Caco-2 (cell line): Measurements from ENCODE around the gene SMIM10L1. TPM values are rescaled to one million over a fixed set of nuclear protein-coding genes. Genes with fewer than 3 reads are reported as not detected.

Source experiments
- Bru-seq: library from RNA; stranded (reverse); fragments of 400-500 nt; gene quantifications from one replicate; lab custom pipeline; 2021; lab: Mats Ljungman, UMichigan
- BruChase-seq, 2 experiments: library from RNA; stranded (reverse); fragments of 400-500 nt; gene quantifications; one replicate each; lab custom pipeline; 2021; lab: Mats Ljungman, UMichigan
- BruUV-seq: library from RNA; stranded (reverse); fragments of 400-500 nt; replicated peaks from 2 replicates; lab custom pipeline; 2021; lab: Mats Ljungman, UMichigan
- CTCF ChIA-PET: fragments of 300-600 bp; sonication (Branson Sonifier 250); formaldehyde crosslinking; loops from one replicate; lab custom pipeline; 2022; ENCODE audit warnings: antibody characterized with exemption; lab: Charles Lee
- POLR2A ChIA-PET: fragments of 300-600 bp; sonication (Branson Sonifier 250); formaldehyde crosslinking; loops from one replicate; lab custom pipeline; 2022; ENCODE audit warnings: antibody characterized with exemption; lab: Charles Lee
- DNase-seq, 2 experiments: peaks; one replicate each; pipeline versions ENCODE4 v3.0.0 to v3.0.0-alpha.2; 2020 to 2022
- H3K27me3 ChIP-seq: replicated peaks from 2 replicates; pipeline ENCODE4 v1.6.0; 2011; ENCODE audit warnings: low read length; ENCODE audit not compliant: control insufficient read depth, insufficient read depth
- H3K36me3 ChIP-seq: 2 replicates; pipeline ENCODE4 v1.5.1; 2011; ENCODE audit warnings: low read length; ENCODE audit not compliant: control insufficient read depth, insufficient read depth
- H3K4me1 ChIP-seq: fragments of 250-450 bp; sonication (Bioruptor Pico); 2 replicates; pipeline ENCODE4 v1.5.1; 2020; ENCODE audit warnings: mild to moderate bottlenecking
- H3K4me3 ChIP-seq: 2 replicates; pipeline ENCODE4 v1.5.1; 2011; ENCODE audit warnings: low read depth, mild to moderate bottlenecking, control low read depth, low read length
- H3K9me3 ChIP-seq: fragments of 250-450 bp; sonication (Bioruptor Pico); 2 replicates; pipeline ENCODE4 v1.5.1; 2020; ENCODE audit warnings: mild to moderate bottlenecking, moderate library complexity
- H3K27ac Mint-ChIP-seq: one replicate; pipeline ENCODE4 v1.8.0; 2022; ENCODE audit warnings: mixed read lengths; ENCODE audit not compliant: unreplicated experiment
- H3K27me3 Mint-ChIP-seq: one replicate; pipeline ENCODE4 v1.8.0; 2022; ENCODE audit warnings: mixed read lengths; ENCODE audit not compliant: insufficient read depth, unreplicated experiment
- H3K36me3 Mint-ChIP-seq: one replicate; pipeline ENCODE4 v1.8.0; 2022; ENCODE audit warnings: mild to moderate bottlenecking, mixed read lengths; ENCODE audit not compliant: insufficient read depth, unreplicated experiment
- H3K4me1 Mint-ChIP-seq: one replicate; pipeline ENCODE4 v1.8.0; 2022; ENCODE audit warnings: low read depth, mixed read lengths; ENCODE audit not compliant: unreplicated experiment
- H3K4me3 Mint-ChIP-seq: one replicate; pipeline ENCODE4 v1.8.0; 2022; ENCODE audit warnings: mild to moderate bottlenecking, moderate library complexity, mixed read lengths; ENCODE audit not compliant: unreplicated experiment
- H3K9me3 Mint-ChIP-seq: one replicate; pipeline ENCODE4 v1.8.0; 2022; ENCODE audit warnings: mixed read lengths; ENCODE audit not compliant: unreplicated experiment
- CTCF ChIP-seq, 2 experiments: fragments of 200-600 bp in 1 of 2; IDR thresholded peaks; 1 replicate in 1 of 2; 2 replicates in 1 of 2; pipeline versions ENCODE4 v1.5.1 to v1.8.0; 2011 to 2022; ENCODE audit warnings: antibody characterized with exemption in 1 of 2, control low read depth in 1 of 2, inconsistent platforms in 1 of 2, low read depth in 1 of 2, low read length in 1 of 2, mild to moderate bottlenecking in 1 of 2, moderate library complexity in 1 of 2; ENCODE audit not compliant: insufficient read depth in 1 of 2, severe bottlenecking in 1 of 2, unreplicated experiment in 1 of 2
- intact Hi-C: fragments of 100-400 bp; cut with micrococcal nuclease; formaldehyde crosslinking; loops from one replicate; pipeline ENCODE4 v1.10.0; 2022; ENCODE audit not compliant: unreplicated experiment
- long read RNA-seq: library from polyadenylated mRNA; stranded (forward); transcript quantifications from one replicate; pipeline ENCODE4 v2.0.0, GENCODE V29; 2022
- total RNA-seq: library from RNA; stranded (reverse); gene quantifications from 2 replicates; pipeline ENCODE4 v1.2.3, GENCODE V29; 2022

The SMIM10L1 gene
- 22.4 and 24.9 TPM in 2 replicates for total RNA-seq
- percentile 96 among the genes with signal in this experiment for Bru-seq, nascent RNA
- BruChase-seq, experiment 1, labeled RNA remaining after a 2-hour chase: percentile 96 among the genes with signal in this experiment
- BruChase-seq, experiment 2, labeled RNA remaining after a 6-hour chase: percentile 97 among the genes with signal in this experiment
- long read RNA-seq, full-length matches to known transcripts: 171 of 171 reads
- long read RNA-seq, partial matches to known transcripts: 0 of 171 reads
- long read RNA-seq, other reads (novel, unspliced or antisense): 0 of 171 reads

- peak within 1 kb of the TSS; percentile 98 for H3K4me3 ChIP-seq
- no peaks in the 10 kb centered on the region for H3K9me3 ChIP-seq
- intact Hi-C loops: loop anchor here (1.0 to 10.0 kb wide), 3 partner anchors 154 to 304 kb away; no protein-coding TSS in a partner anchor
- H3K27me3 ChIP-seq: no peaks in the 10 kb centered on the region
- Mint-ChIP-seq H3K4me3 (peak within 1 kb of the TSS; percentile 99), H3K27me3 (no peaks in the 10 kb centered on the region), H3K36me3 (peaks cover 52% of the 10 kb centered on the region), H3K9me3 (no peaks in the 10 kb centered on the region), H3K27ac (peak within 1 kb of the TSS; percentile 100), H3K4me1 (peaks cover 28% of the 10 kb centered on the region)
- ChIA-PET CTCF (interaction anchor here (0.6 to 1.3 kb wide), 8 partner anchors 28 to 421 kb away, joined by 3 to 10 read pairs (median 3); partner anchors contain the start of gene TAS2R20), POLR2A (interaction anchor here (0.5 to 2.1 kb wide), 14 partner anchors 9 to 1095 kb away, joined by 3 to 8 read pairs (median 3); partner anchors contain the start of gene YBX3)
- peak; percentile 96 to 97 for DNase-seq
- BruUV-seq: no TSS peak
- H3K36me3 ChIP-seq: no peaks in the 10 kb centered on the region; the same call in none of the 2 replicates
- TF ChIP-seq CTCF (IDR thresholded peaks at IDR 0.05; ENCODE audit: insufficient read depth in 1 of 2, low read depth in 1 of 2, low read length in 1 of 2, severe bottlenecking in 1 of 2, unreplicated experiment in 1 of 2): peak in 1 of 2 experiments; percentile 8
- peaks cover 8% of the 10 kb centered on the region; the same call in 1 of the 2 replicates for H3K4me1 ChIP-seq
Observed at GRCh38 chr12:11171145-11171968, at the start of gene SMIM10L1. TSS of gene SMIM10L1 (plus strand) at chr12:11171194. CDS start at chr12:11171357, 163 bp downstream.

- POLR2A ChIA-PET: no interaction called here
- Histone ChIP-seq H3K4me3 (no peak overlapping the region), H3K9me3 (no peaks in the 10 kb centered on the region), H3K36me3 (no peaks in the 10 kb centered on the region), H3K4me1 (peaks cover 7% of the 10 kb centered on the region; the same call in 1 of the 2 replicates), H3K27me3 (no peaks in the 10 kb centered on the region)
- intact Hi-C loops: no loop called here
- no peak for TF ChIP-seq CTCF (IDR thresholded peaks at IDR 0.05; ENCODE audit: insufficient read depth in 1 of 2, low read depth in 1 of 2, low read length in 1 of 2, severe bottlenecking in 1 of 2, unreplicated experiment in 1 of 2)
- H3K4me1 Mint-ChIP-seq: peaks cover 8% of the 10 kb centered on the region
- CTCF ChIA-PET: no interaction called here
- H3K4me3 Mint-ChIP-seq: no peak overlapping the region
- no peak overlapping the region for H3K27ac Mint-ChIP-seq
- H3K27me3 Mint-ChIP-seq: no peaks in the 10 kb centered on the region
- H3K36me3 Mint-ChIP-seq: peaks cover 11% of the 10 kb centered on the region
- DNase-seq: no peak
- no TSS peak for BruUV-seq
- no peaks in the 10 kb centered on the region for H3K9me3 Mint-ChIP-seq
Observed at GRCh38 chr12:11130382-11130781, 40.6 kb upstream of the SMIM10L1 start.

- no peaks in the 10 kb centered on the region for H3K9me3 Mint-ChIP-seq
- no TSS peak for BruUV-seq
- Histone ChIP-seq H3K4me3 (no peak overlapping the region), H3K4me1 (peaks cover 7% of the 10 kb centered on the region; the same call in 1 of the 2 replicates), H3K36me3 (no peaks in the 10 kb centered on the region), H3K9me3 (no peaks in the 10 kb centered on the region), H3K27me3 (no peaks in the 10 kb centered on the region)
- no peak for TF ChIP-seq CTCF (IDR thresholded peaks at IDR 0.05; ENCODE audit: insufficient read depth in 1 of 2, low read depth in 1 of 2, low read length in 1 of 2, severe bottlenecking in 1 of 2, unreplicated experiment in 1 of 2)
- peaks cover 8% of the 10 kb centered on the region for H3K4me1 Mint-ChIP-seq
- H3K27ac Mint-ChIP-seq: peak overlapping the region; percentile 18
- H3K4me3 Mint-ChIP-seq: no peak overlapping the region
- POLR2A ChIA-PET: no interaction called here
- no peaks in the 10 kb centered on the region for H3K27me3 Mint-ChIP-seq
- intact Hi-C loops: no loop called here
- H3K36me3 Mint-ChIP-seq: peaks cover 11% of the 10 kb centered on the region
- CTCF ChIA-PET: no interaction called here
- DNase-seq: no peak
Observed at GRCh38 chr12:11130999-11131398, 40.0 kb upstream of the SMIM10L1 start.
